ENCODE measurements around the gene ADARB1. TPM values are rescaled to one million over a fixed set of nuclear protein-coding genes. Genes with fewer than 3 reads are reported as not detected.

The ADARB1 gene
- polyA plus RNA-seq, 1 experiment: 25.3 TPM

GRCh38 chr21:45040739-45041138, 33.6 kb upstream of the ADARB1 start:
- no peak for TF ChIP-seq CTCF (IDR thresholded peaks at IDR 0.05; ENCODE audit: low read depth, low read length)
- ChIA-PET POLR2A (interaction anchor here (0.7 to 1.0 kb wide), 2 partner anchors 10 to 13 kb away, joined by 3 to 11 read pairs; no protein-coding TSS in a partner anchor), CTCF (interaction anchor here (0.9 kb wide), 1 partner anchor 91 kb away, joined by 5 read pairs; no protein-coding TSS in a partner anchor)
- DNase-seq (ENCODE audit: low read depth, low spot score): no peak
- Histone ChIP-seq H3K27ac (ENCODE audit: low read depth, low read length) (peak overlapping the region; percentile 39), H3K4me3 (ENCODE audit: low read depth, low read length) (no peak overlapping the region), H3K9me3 (ENCODE audit: control insufficient read depth, insufficient read depth, low read length) (peaks cover 23% of the 10 kb centered on the region), H3K27me3 (ENCODE audit: control insufficient read depth, insufficient read depth, low read length) (no peaks in the 10 kb centered on the region)

- H3K27ac ChIP-seq (ENCODE audit: low read depth, low read length): no peak overlapping the region
- no peaks in the 10 kb centered on the region for H3K27me3 ChIP-seq (ENCODE audit: control insufficient read depth, insufficient read depth, low read length)
- no peak for TF ChIP-seq CTCF (IDR thresholded peaks at IDR 0.05; ENCODE audit: low read depth, low read length)
- no peak overlapping the region for H3K4me3 ChIP-seq (ENCODE audit: low read depth, low read length)
- peaks cover 23% of the 10 kb centered on the region for H3K9me3 ChIP-seq (ENCODE audit: control insufficient read depth, insufficient read depth, low read length)
- no peak for DNase-seq (ENCODE audit: low read depth, low spot score)
- ChIA-PET CTCF (interaction anchor here (0.6 kb wide), 1 partner anchor 95 kb away, joined by 3 read pairs; no protein-coding TSS in a partner anchor), POLR2A (interaction anchor here (0.7 to 1.0 kb wide), 2 partner anchors 9 to 12 kb away, joined by 3 to 11 read pairs; no protein-coding TSS in a partner anchor)
These were observed 33.0 kb upstream of the ADARB1 start for GRCh38 chr21:45041351-45041805.

GRCh38 chr21:45041984-45042663, 32.3 kb upstream of the ADARB1 start:
- no peak for DNase-seq (ENCODE audit: low read depth, low spot score)
- ChIA-PET POLR2A (no interaction called here), CTCF (no interaction called here)
- Histone ChIP-seq H3K9me3 (ENCODE audit: control insufficient read depth, insufficient read depth, low read length) (peaks cover 21% of the 10 kb centered on the region), H3K27ac (ENCODE audit: low read depth, low read length) (no peak overlapping the region), H3K27me3 (ENCODE audit: control insufficient read depth, insufficient read depth, low read length) (no peaks in the 10 kb centered on the region), H3K4me3 (ENCODE audit: low read depth, low read length) (no peak overlapping the region)
- TF ChIP-seq CTCF (IDR thresholded peaks at IDR 0.05; ENCODE audit: low read depth, low read length): no peak

GRCh38 chr21:45042664-45043161, 31.7 kb upstream of the ADARB1 start:
- POLR2A ChIA-PET: no interaction called here
- CTCF ChIA-PET: no interaction called here
- no peak for TF ChIP-seq CTCF (IDR thresholded peaks at IDR 0.05; ENCODE audit: low read depth, low read length)
- Histone ChIP-seq H3K4me3 (ENCODE audit: low read depth, low read length) (no peak overlapping the region), H3K27ac (ENCODE audit: low read depth, low read length) (no peak overlapping the region), H3K9me3 (ENCODE audit: control insufficient read depth, insufficient read depth, low read length) (peaks cover 17% of the 10 kb centered on the region), H3K27me3 (ENCODE audit: control insufficient read depth, insufficient read depth, low read length) (no peaks in the 10 kb centered on the region)
- no peak for DNase-seq (ENCODE audit: low read depth, low spot score)

- ChIA-PET POLR2A (no interaction called here), CTCF (no interaction called here)
These were observed 30.8 kb upstream of the ADARB1 start for GRCh38 chr21:45043541-45044020.

More at GRCh38 chr21:45043541-45044020, 30.8 kb upstream of the ADARB1 start:
- H3K27me3 ChIP-seq (ENCODE audit: control insufficient read depth, insufficient read depth, low read length): no peaks in the 10 kb centered on the region
- H3K9me3 ChIP-seq (ENCODE audit: control insufficient read depth, insufficient read depth, low read length): peaks cover 16% of the 10 kb centered on the region
- H3K27ac ChIP-seq (ENCODE audit: low read depth, low read length): no peak overlapping the region
- no peak for DNase-seq (ENCODE audit: low read depth, low spot score)
- no peak overlapping the region for H3K4me3 ChIP-seq (ENCODE audit: low read depth, low read length)
- TF ChIP-seq CTCF (IDR thresholded peaks at IDR 0.05; ENCODE audit: low read depth, low read length): no peak

Data from AG04450 (cell line).